ENCODE data around the gene NUMB.
"Not testable (repeated sequence)": the region's sequence is repeated elsewhere in the genome, so short reads cannot be mapped to it uniquely, and the experiment has no call there.

NUMB gene

GRCh38 chr14:73368616-73369015 lies 89.7 kb downstream of the NUMB start:
- Histone ChIP-seq H3K4me3 (ENCODE audit: low read depth, low read length) (no peak overlapping the region), H3K27me3 (ENCODE audit: control insufficient read depth, insufficient read depth, low read length) (no peaks in the 10 kb centered on the region), H2AFZ (no peak overlapping the region), H3K36me3 (ENCODE audit: control insufficient read depth, insufficient read depth, low read length) (no peaks in the 10 kb centered on the region), H3K9me3 (ENCODE audit: control insufficient read depth, low read length) (no peaks in the 10 kb centered on the region), H3K27ac (no peak overlapping the region), H3K4me1 (no peaks in the 10 kb centered on the region), H3K9ac (no peak overlapping the region), H3K79me2 (peaks cover 7% of the 10 kb centered on the region), H3K4me2 (ENCODE audit: low read length) (no peak overlapping the region)
- TF ChIP-seq, protein P1, sequence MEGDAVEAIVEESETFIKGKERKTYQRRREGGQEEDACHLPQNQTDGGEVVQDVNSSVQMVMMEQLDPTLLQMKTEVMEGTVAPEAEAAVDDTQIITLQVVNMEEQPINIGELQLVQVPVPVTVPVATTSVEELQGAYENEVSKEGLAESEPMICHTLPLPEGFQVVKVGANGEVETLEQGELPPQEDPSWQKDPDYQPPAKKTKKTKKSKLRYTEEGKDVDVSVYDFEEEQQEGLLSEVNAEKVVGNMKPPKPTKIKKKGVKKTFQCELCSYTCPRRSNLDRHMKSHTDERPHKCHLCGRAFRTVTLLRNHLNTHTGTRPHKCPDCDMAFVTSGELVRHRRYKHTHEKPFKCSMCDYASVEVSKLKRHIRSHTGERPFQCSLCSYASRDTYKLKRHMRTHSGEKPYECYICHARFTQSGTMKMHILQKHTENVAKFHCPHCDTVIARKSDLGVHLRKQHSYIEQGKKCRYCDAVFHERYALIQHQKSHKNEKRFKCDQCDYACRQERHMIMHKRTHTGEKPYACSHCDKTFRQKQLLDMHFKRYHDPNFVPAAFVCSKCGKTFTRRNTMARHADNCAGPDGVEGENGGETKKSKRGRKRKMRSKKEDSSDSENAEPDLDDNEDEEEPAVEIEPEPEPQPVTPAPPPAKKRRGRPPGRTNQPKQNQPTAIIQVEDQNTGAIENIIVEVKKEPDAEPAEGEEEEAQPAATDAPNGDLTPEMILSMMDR (IDR thresholded peaks at IDR 0.05) = no peak

DNA sequence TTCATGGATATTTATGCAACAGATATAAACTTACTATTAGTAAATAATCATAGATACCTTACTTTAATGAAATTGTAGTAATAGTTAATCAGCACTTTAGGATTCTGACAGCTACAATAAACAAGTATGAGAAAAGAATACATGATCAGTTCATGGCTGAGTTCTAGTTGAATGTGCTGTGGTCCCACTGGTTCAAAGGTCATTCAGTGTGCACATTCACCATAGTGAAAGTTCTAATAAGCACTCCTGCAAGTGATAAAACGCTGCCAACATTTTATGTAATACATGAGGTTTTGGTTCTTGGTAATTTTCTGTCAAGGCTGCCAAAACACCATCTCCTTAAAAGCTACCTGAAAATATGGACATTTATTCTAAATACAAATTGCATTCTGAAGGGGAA lies 92.6 kb downstream of the NUMB start:
- TF ChIP-seq, protein P1 (IDR thresholded peaks at IDR 0.05) = no peak

GRCh38 chr14:73364559-73364958 lies 93.8 kb downstream of the NUMB start:
- H3K9me3 ChIP-seq (ENCODE audit: control insufficient read depth, low read length) = no peaks in the 10 kb centered on the region
- H3K27ac ChIP-seq = no peak overlapping the region

More for the DNA sequence above, 92.6 kb downstream of the NUMB start:
- Histone ChIP-seq H3K9ac (no peak overlapping the region), H3K79me2 (peaks cover 4% of the 10 kb centered on the region), H3K4me1 (no peaks in the 10 kb centered on the region), H3K9me3 (ENCODE audit: control insufficient read depth, low read length) (no peaks in the 10 kb centered on the region), H3K27ac (no peak overlapping the region), H3K4me3 (ENCODE audit: low read depth, low read length) (no peak overlapping the region), H3K27me3 (ENCODE audit: control insufficient read depth, insufficient read depth, low read length) (no peaks in the 10 kb centered on the region), H3K36me3 (ENCODE audit: control insufficient read depth, insufficient read depth, low read length) (no peaks in the 10 kb centered on the region), H2AFZ (no peak overlapping the region), H3K4me2 (ENCODE audit: low read length) (no peak overlapping the region)

GRCh38 chr14:73359445-73359844 lies 98.9 kb downstream of the NUMB start:
- H2AFZ ChIP-seq = no peak overlapping the region
- no peaks in the 10 kb centered on the region for H3K36me3 ChIP-seq (ENCODE audit: control insufficient read depth, insufficient read depth, low read length)
- peaks cover 12% of the 10 kb centered on the region for H3K79me2 ChIP-seq
- H3K9ac ChIP-seq = no peak overlapping the region
- H3K4me3 ChIP-seq (ENCODE audit: low read depth, low read length) = no peak overlapping the region
- TF ChIP-seq, protein P1 (IDR thresholded peaks at IDR 0.05) = no peak
- no peaks in the 10 kb centered on the region for H3K4me1 ChIP-seq
- H3K27ac ChIP-seq = no peak overlapping the region
- H3K9me3 ChIP-seq (ENCODE audit: control insufficient read depth, low read length) = no peaks in the 10 kb centered on the region
- H3K27me3 ChIP-seq (ENCODE audit: control insufficient read depth, insufficient read depth, low read length) = no peaks in the 10 kb centered on the region
- no peak overlapping the region for H3K4me2 ChIP-seq (ENCODE audit: low read length)

More at GRCh38 chr14:73364559-73364958, 93.8 kb downstream of the NUMB start:
- Histone ChIP-seq H3K9ac (no peak overlapping the region), H3K4me2 (ENCODE audit: low read length) (no peak overlapping the region), H3K79me2 (peaks cover 8% of the 10 kb centered on the region), H2AFZ (no peak overlapping the region), H3K27me3 (ENCODE audit: control insufficient read depth, insufficient read depth, low read length) (no peaks in the 10 kb centered on the region), H3K36me3 (ENCODE audit: control insufficient read depth, insufficient read depth, low read length) (no peaks in the 10 kb centered on the region), H3K4me1 (no peaks in the 10 kb centered on the region), H3K4me3 (ENCODE audit: low read depth, low read length) (no peak overlapping the region)
- TF ChIP-seq, protein P1 (IDR thresholded peaks at IDR 0.05) = no peak

- H3K4me1 ChIP-seq = no peaks in the 10 kb centered on the region
- no peaks in the 10 kb centered on the region for H3K36me3 ChIP-seq (ENCODE audit: control insufficient read depth, insufficient read depth, low read length)
- H2AFZ ChIP-seq = no peak overlapping the region
- no peak overlapping the region for H3K27ac ChIP-seq
- no peak overlapping the region for H3K4me2 ChIP-seq (ENCODE audit: low read length)
- H3K4me3 ChIP-seq (ENCODE audit: low read depth, low read length) = no peak overlapping the region
- H3K9ac ChIP-seq = no peak overlapping the region
- TF ChIP-seq, protein P1 (IDR thresholded peaks at IDR 0.05) = no peak
- H3K9me3 ChIP-seq (ENCODE audit: control insufficient read depth, low read length) = no peaks in the 10 kb centered on the region
- H3K79me2 ChIP-seq = peaks cover 12% of the 10 kb centered on the region
- H3K27me3 ChIP-seq (ENCODE audit: control insufficient read depth, insufficient read depth, low read length) = no peaks in the 10 kb centered on the region
Measured at GRCh38 chr14:73358187-73358586, 100.2 kb downstream of the NUMB start.

- H3K4me2 ChIP-seq (ENCODE audit: low read length); H3K4me1 ChIP-seq; H2AFZ ChIP-seq; H3K9ac ChIP-seq; H3K36me3 ChIP-seq (ENCODE audit: control insufficient read depth, insufficient read depth, low read length); H3K27ac ChIP-seq; H3K9me3 ChIP-seq (ENCODE audit: control insufficient read depth, low read length); H3K4me3 ChIP-seq (ENCODE audit: low read depth, low read length); H3K27me3 ChIP-seq (ENCODE audit: control insufficient read depth, insufficient read depth, low read length); H3K79me2 ChIP-seq: not testable (repeated sequence)
Measured at GRCh38 chr14:73349091-73349490, 109.3 kb downstream of the NUMB start.

Measured in parathyroid adenoma (tissue), 2 donors.